CD4-positive, alpha-beta T cell treated with Interleukin-17A for 1 hour (primary cell): Measurements from ENCODE around the gene PLEKHG4B.
"Not testable (repeated sequence)": the region's sequence is repeated elsewhere in the genome, so short reads cannot be mapped to it uniquely, and the experiment has no call there.

Experiments
- DNase-seq: peaks from one replicate; pipeline ENCODE4 v3.0.0-alpha.2; 2020

The PLEKHG4B gene

DNA sequence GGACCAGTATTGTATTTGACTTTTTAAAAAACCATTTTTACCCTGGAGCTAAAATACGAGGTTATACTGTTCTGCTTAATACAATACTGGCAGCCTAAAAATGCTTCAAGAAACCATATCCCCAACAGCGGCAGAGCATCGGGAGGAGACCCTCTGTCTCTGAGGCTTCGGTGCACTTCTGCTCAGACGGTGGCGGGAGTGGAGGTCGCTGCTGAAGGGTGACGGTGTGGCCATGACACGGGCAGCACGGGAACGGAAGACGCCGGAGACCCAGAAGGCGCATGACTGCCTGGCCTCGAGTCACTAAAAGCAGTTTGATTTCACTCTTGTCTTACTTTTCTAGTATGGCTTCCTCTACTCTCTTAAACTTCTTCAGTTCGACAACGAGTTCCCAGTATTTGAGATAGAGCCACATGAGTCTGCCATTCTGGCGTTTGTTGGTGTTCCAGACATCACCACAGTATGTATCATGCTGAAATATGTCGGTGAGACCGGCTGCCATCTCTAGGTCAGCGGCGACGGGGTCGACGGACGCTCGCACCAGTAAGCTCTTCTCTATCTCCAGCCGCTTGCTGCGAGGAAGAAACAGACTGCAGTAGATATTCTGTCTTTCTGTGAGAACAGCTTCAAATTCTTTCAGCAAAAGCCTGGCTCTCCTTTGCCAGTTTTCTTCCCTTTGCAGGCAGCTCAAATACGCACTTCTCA is 113.2 kb downstream of the PLEKHG4B start:
- DNase-seq: no peak

DNA sequence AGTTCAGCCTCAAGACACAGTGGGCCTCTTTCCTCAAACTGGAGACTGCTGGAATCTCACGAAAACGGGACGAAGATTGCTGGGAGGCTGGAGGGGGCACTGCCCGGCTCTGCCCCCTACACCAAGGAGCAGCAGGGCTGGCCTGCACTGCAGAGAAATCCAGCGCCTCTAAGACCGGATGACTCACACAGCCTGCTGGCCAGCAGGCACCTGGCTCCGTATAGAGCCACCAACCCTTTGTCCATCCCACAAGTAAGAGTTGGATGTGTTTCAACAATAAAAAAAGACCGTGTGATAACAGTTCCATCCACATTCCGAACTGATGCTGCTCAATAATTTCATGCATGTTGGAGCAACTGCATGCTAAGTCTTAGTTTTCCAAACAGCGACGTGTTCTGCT is 114.4 kb downstream of the PLEKHG4B start:
- no peak for DNase-seq

DNA sequence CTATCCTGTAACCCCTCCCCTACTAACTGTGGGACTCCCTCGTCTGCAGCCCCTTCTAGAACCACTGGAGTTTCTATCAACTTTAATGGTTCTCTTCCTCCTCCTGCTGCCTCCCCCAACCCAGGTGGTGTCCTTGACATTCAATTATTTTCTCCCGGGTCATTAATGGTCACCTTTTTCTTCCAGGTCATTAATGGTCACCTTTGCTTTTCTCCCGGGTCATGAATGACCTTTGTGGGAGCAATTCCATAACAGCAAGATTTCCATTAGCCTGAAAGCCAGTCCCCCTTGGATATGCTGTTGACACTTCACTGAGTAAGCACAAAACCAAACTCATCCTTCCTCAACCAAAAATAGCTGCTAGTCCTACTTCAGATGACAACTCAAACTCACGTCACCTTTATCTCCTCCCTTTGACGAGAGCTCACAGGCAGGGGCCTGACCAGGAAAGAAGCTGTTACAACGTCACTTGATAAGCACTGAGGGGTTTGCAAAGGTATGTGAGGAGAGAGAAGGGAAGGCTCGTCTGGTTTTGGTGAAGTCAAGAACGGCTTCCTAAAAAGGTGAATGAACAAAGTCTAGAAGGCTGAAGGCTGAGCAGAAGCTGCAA is 115.1 kb downstream of the PLEKHG4B start:
- no peak for DNase-seq

DNA sequence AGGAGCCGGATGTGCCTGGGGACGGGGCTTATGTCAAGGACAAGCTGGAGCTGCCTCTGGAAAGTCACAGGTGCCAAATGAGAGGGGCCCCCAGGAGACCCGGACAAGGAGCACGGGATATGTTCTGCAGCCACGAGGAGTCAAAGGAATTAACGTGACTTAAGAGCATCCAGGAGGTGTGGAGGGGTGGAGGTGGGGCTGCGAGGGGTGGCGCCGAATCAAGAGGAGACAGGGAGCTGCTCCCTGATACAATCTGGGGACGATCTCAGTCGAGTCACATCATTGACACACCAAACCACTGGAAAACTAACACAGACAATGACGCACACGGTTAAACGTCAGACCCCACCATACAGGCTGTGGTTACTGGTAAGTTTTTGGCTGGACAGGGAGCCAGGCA is 115.6 kb downstream of the PLEKHG4B start:
- DNase-seq: no peak

DNA sequence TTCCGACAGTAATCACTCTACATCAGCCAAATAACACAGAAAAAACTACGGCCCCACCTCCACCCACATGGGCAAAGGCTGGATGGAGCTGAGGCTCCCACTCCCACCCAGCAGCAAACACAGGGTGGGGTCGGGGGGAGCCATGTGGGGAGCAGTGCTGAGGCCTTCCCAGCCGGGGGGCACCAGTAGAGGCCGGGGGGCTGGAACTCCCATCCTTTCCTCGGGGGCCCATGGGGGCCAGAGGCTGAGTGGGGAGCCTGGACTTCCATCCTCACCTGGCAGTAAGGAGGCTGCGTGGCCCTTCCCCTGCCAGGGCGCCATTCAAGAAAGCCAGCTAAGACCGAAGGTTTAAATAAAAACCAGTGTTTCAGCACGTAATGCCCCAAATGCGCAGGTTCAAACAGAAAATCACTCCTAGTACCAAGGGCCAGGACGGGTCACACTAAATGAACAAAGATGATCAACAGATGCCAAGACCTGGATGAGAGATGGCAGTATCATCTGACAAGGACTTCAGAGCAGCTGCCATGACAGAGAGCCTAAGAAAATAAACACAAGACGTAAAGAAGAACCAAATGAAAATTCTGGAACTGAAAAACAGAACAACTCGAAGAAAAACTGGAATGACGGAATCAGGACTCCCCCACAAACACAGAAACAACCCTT is 116.6 kb downstream of the PLEKHG4B start:
- no peak for DNase-seq

DNA sequence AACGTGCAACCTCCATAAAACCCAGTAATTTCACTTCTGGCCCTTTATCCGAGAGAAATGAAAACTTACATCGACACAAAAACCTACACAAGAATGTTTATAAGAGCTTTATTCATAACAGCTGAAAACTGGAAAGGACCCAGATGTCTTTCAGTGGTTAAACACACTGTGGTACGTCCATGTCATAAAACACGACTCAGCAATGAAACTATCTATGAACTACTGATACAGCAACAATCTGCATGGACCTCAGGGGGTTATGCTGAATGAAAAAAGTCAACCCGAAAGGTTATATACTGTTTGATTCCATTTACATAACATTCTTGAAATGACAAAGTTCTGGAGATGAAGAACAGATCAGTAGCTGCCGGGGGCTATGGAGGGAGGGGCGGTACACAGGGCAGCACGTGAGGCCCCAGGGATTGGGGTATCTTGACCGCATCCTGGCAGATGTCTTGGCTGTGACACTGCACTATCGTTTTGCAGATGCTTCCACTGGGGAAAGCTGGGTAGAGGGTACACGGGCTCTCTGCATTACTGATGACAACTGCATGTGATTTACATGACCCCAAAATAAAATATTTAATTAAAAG is 121.9 kb downstream of the PLEKHG4B start:
- DNase-seq: no peak

DNA sequence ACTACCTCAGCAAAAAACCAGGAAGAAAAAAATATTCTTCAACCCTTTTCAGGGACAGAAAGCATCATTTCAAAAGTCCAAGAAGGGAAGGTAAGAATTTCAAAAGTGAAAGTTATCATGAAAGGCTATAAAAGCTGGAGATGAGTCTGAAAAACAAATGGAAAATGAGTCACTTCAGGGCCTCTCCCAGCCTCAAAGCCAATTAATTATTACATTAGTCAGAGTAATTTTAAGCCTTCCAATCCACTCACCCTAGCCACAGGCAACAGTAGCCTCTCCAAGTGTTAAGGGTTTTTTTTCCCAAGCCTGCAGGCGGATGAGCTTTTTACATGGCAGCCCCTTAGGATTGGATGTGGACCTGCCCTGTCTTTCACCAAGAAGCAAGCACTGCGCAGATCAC is 123.3 kb downstream of the PLEKHG4B start:
- DNase-seq: not testable (repeated sequence)

DNA sequence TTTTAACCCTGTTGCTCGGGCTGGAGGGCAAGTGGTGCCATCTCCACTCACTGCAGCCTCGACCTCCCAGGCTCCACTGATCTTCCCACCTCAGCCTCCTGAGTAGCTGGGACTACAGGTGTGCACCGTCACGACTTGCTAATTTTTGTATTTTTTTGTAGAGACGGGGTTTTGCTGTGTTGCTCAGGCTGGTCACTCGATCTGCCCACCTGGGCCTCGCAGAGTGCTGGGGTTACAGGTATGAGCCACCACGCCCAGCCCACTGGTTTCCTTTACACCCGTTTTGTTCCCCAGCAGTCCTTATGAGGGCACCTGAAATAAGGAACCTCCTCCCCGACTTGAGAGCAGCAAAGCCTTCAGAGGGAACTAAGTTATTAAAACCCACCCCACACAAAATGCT is 124.1 kb downstream of the PLEKHG4B start:
- not testable (repeated sequence) for DNase-seq

DNA sequence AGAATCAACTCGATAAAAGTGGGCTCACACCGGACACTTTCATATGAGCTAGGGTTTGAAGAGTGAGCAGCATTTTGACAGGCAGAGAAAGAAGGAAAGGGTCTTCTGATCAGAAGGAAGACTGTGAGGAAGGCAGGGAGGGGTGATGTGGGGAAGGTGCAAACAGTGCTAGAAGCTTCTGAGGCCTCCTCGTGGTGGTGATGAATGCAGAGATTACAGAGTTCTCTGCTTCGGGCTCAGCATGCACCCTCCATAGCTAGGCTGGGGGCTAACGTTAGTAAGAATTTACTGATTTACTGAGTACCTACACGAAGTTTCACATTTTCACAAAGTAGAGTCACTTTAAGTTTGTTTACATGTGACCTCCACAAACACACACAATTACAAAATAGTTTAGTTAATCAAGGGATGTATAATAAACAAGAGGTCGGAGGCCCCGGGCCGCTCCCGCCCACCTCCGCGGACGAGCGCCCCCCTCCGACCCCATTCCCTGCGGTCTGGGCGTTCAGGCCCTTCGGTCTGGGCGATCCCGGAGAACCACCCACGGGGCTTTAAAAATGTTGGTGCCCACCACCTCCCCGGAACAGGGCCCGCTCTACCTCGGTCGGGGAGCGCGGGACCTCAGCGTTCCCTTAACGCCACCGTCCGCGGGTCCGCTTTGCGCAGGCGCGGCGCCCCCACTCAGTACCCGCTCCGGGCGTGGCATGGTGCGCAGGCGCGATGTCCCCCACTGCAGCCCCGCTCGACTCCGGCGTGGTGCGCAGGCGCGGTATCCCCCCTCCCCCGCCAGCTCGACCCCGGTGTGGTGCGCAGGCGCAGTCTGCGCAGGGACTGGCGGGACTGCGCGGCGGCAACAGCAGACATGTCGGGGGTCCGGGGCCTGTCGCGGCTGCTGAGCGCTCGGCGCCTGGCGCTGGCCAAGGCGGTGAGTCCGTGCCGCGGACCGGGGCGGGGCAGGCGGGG is 125.8 kb downstream of the PLEKHG4B start, which contains the start of the genes CCDC127 and SDHA:
Gene CCDC127 (minus strand): TSS at position 660 of the 963 bp plus-strand sequence. CDS start 1,304 bp downstream, outside the sequence.
Gene SDHA (plus strand): TSS at position 827 of the 963 bp plus-strand sequence. CDS start 36 bp downstream, at position 863.
- DNase-seq: peak; percentile 97

DNA sequence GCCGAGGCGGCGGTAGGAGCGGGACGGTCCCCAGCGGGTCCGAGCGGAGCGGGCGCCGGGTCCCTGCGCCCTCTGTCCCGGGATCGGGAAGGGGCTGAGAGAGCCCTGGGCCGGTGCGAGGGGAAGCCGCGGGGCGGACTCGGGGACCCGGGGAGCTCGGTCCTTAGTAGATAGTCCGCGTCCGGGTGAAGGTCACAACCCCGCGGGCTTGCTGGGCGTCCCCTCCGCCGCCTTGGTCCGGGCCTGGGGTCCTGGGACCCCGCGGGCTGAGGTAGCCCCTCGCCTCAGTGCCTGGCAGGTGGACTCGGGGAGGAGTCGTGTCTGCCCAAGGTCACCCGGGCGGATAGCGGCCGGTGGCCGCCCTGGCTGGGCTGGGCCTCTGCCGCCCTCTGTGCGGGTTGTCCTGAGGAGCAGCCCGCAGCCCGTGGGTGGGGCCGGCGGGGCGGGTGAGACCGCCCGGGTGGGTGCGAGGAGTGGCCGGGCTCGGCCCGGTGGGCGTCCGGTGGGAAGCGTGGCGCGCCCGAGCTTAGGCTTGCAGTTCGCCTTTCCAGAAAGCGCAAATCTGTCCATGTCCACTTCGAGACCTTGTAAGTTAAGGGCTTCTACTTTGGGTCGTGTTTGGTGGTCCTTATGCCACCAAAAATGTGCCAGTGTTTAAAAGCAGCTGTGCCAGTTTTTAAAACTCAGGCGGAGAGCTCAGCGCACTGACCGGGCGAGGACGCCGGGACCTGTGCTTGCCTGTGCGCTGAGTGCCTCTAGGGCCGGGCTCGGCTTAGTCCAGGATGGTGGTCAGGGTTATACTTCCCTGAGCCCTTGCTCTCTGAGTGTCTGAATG is 126.7 kb downstream of the PLEKHG4B start:
- DNase-seq: peak; percentile 23

DNA sequence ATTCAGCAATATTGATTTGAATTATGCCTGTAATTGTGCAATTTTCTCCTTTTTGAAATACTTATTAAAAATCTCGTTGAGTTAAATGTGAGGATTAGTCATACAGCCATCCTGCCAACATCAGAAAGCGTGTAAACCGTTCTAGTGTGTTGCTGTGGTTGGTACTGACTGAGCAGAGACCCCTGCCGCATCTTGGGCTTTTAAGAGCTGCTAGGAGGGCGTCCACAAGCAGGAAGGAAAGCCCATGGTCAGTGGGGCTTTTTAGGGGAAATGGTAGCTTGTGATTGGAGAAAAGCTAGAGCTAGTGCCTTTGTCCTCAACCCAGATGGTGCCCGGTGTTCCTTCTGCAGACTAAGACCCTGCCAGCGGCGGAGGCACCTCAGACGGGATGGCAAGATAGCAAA is 127.5 kb downstream of the PLEKHG4B start:
- DNase-seq: peak; percentile 48

DNA sequence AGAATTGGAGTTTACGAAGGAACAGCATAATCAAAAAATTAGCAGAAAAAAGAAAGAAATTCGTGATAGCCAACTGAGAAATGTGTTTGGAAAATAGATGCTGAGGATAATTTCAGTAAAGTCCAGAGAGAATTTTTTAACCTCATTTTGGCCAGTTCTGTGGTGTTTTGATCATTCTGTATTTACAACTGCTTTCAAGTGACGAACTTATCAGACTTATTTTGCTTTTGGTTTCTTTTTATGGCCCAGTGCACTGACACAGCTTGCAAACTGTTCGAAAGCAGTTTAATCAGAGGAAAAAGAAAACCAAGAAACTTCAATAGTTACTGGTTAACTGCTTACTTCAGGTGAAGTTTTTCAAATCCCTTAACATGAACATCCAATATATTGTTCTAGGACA is 128.0 kb downstream of the PLEKHG4B start:
- DNase-seq: peak; percentile 57

DNA sequence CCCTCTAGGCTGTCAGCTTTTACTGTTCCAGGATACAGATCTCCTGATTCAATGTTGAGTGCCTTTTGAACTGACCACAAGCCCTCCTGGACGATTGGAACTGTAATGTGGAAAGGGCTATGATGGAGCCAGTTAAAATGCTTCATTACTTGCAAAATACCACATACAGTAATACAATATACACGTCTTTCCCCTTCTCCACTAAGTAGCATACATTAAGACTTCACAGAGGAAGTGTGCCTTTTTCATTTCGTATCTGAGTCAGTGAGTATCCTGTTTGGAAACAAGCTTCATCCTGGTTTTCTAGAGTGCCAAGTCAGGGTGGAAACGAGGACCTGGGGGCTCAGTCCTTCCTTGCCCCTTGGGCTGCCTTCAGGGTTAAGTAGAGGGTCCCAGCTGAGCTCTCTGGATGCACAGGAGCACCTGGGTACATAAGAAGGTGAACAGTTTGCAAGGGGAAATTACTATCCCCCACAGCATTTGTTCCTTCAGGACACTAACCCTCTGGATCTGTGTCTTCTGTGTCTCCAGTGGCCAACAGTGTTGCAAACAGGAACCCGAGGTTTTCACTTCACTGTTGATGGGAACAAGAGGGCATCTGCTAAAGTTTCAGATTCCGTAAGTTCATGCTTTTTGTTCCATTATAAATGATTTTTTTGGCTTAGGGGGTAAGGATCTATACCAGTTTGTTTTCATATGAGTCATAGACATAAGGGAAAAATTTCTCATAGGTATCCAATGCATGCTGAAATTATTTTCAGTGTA is 131.2 kb downstream of the PLEKHG4B start:
- DNase-seq: not testable (repeated sequence)

DNA sequence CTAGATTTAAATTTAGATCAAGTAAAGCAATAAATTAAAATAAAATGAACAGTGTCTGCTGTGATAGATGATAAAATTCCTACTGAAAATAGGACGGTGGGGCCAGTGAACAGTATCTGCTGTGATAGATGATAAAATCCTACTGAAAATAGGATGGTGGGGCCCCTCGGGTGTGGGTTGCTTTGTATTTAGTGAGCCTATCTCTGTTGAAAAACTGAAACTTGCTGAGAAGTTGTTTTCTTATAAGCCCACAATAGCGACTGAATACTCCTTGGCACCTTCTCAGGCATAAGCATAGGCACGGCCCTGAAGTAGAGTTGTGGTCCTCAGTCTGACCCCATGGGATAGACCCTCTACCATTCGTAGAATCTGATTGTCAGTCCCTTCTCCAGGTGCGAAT is 131.8 kb downstream of the PLEKHG4B start:
- DNase-seq: no peak

DNA sequence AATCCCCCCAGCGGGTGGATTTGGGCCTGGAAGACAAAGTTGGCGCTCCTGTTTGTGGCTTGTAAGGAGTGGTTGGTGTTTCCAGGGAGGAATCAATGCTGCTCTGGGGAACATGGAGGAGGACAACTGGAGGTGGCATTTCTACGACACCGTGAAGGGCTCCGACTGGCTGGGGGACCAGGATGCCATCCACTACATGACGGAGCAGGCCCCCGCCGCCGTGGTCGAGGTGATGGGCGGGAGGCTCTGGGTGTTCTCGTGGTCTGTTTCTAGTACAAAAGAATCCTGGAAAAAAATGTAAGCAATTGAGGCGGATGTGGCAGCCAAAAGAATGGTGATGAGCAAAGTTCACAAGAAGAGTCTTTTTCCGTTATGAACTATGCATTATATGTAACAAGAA is 133.4 kb downstream of the PLEKHG4B start:
- DNase-seq: no peak

DNA sequence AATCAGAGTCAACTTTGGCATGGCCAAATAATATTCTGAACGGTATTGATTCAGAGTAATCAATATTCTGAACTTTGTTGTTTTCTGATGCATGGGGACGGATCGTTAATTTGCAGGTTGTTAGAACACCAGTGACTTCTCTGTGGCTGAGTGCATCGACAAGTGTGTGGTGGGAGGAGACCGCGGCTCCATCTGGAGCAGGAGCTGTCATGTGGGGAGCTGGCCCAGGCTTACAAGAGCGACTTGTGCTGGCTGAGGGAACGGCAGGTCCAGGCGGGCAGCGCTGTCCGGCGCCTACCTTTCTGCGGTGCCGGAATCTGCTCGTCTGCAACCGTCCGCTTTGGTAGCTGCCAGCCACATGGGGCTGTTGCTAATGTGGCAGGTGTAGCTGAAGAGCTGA is 135.4 kb downstream of the PLEKHG4B start:
- DNase-seq: not testable (repeated sequence)

DNA sequence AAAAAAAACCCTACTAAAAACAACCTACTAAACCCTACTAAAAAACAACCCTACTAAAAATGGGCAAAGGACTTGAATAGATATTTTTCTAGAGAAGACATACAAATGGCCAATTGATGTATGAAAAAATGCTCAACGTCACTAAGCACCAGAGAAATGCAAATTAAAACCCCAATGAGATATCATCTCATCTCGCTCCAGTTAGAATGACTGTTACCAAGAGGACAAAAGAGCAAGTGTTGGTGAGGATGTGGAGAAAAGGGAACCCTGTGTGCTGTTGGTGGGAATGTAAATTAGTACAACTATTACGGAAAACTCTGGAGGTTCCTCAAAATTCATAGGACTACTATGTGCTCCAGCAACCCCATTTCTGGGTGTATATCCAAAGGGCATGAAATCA is 136.9 kb downstream of the PLEKHG4B start:
- no peak for DNase-seq

DNA sequence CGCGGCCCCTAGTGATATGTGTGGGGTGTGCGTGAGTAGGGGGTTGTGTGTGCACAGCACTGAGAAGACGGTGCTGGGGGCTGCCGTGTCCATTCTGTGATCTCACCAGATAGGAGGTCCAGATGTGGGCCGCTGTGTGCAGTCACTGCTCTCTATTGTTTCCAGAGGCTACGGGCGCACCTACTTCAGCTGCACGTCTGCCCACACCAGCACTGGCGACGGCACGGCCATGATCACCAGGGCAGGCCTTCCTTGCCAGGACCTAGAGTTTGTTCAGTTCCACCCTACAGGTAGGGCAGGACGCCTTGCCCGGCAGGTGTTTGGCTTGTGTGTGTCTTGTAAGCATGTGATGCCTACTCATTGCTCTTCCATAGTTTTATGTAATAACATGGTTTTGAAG is 138.7 kb downstream of the PLEKHG4B start:
- no peak for DNase-seq

DNA sequence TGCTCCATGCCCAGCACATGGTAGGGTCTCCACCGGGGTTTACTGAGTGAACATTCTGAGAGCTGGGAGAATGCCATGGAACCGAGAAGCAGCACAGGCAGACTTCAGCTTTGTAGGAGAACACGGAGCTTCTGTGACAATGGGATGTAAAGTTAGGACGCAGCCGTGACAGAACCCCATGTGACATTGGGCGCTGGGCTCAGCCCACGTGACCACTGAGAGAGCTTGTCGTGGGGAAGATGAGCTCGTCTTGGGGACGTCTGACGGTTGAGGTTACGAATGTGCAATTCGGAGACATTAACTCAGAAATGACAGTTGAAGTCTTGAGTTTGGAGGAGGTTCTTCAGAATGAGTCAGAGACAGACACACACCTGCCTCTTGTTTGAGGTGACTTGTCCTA is 139.7 kb downstream of the PLEKHG4B start:
- DNase-seq: no peak

DNA sequence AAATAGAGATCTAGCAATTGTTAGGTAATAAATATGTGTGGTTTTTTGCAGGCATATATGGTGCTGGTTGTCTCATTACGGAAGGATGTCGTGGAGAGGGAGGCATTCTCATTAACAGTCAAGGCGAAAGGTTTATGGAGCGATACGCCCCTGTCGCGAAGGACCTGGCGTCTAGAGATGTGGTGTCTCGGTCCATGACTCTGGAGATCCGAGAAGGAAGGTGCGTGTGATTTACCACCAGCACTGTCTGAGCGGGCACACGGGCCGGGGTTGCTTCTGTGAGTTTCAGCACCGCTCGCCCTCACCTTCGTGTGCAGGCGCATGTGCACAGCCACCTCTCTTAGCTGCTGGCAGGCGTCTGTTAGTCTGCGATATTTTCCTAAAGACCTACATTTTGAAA is 141.5 kb downstream of the PLEKHG4B start:
- not testable (repeated sequence) for DNase-seq

DNA sequence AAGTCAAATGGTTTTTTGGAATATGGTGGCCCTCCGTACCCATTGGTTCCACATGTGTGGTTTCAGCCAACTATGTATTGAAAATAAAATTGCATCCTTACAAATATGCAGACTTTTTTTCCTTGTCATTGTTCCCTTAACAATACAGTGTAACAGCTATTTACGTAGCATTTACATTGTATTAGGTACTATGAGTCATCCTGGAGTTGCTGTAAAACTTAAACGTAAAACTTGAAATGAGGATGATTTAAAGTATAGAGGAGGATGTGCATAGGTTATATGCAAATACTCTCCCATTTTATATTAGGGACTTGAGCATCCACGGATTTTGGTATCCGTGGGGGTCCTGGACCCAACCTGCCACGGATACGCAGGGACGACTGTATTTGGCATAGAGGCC is 142.5 kb downstream of the PLEKHG4B start:
- no peak for DNase-seq
